Ectodermal cell (in vitro differentiated cells): ENCODE data around the gene ANKRD44.

ENCODE experiments used
- H3K27ac ChIP-seq: 2 replicates; pipeline ENCODE4 v1.7.0; 2013; ENCODE audit warnings: mild to moderate bottlenecking, low read depth, low read length; ENCODE audit not compliant: insufficient read depth, poor library complexity, severe bottlenecking
- H3K27me3 ChIP-seq: 2 replicates; pipeline ENCODE4 v1.7.0; 2013; ENCODE audit warnings: mild to moderate bottlenecking, low read length; ENCODE audit not compliant: insufficient read depth, control insufficient read depth, poor library complexity, severe bottlenecking
- H3K36me3 ChIP-seq: one replicate; pipeline ENCODE4 v1.7.0; 2013; ENCODE audit warnings: low read length; ENCODE audit not compliant: control insufficient read depth, insufficient read depth
- H3K4me1 ChIP-seq: one replicate; pipeline ENCODE4 v1.7.0; 2013; ENCODE audit warnings: low read length; ENCODE audit not compliant: control insufficient read depth, insufficient read depth
- H3K4me3 ChIP-seq: 2 replicates; pipeline ENCODE4 v1.7.0; 2013; ENCODE audit warnings: low read depth, low read length, control low read depth; ENCODE audit not compliant: insufficient read depth
- H3K9me3 ChIP-seq: 2 replicates; pipeline ENCODE4 v1.7.0; 2013; ENCODE audit warnings: mild to moderate bottlenecking, low read length, moderate library complexity; ENCODE audit not compliant: control insufficient read depth
- WGBS, 2 experiments: methylation state at CpG; one replicate each; pipeline ENCODE4 v1.1.7; 2013; ENCODE audit warnings: missing lambda C conversion rate in 2 of 2; 5-methylcytosine and 5-hydroxymethylcytosine counted together

Gene ANKRD44

DNA sequence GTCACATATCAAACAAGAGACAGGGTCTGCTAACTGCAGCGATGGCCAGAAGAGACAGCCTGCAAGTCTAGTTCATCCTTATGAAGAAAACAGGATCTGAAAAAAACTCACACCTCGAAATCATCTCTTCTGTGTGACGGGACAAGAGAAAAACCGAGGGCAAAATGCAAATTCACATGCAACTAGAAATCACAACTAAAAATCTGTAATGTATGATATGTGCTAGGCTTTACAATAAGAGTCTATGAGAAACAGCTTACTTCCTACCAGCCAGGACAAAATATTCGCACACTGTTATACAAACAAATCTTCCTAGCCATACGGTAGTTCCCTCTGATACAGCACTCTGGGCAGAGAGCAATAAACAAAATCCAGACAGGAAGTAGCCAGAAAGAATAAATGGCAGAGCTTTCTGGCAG lies 48.8 kb downstream of the ANKRD44 start:
- H3K9me3 ChIP-seq: no peaks in the 10 kb centered on the region
- WGBS, 2 experiments: 89 to 96% methylated on average over 5 of the region's 6 CpGs
- no peak overlapping the region for H3K4me3 ChIP-seq
- no peak overlapping the region for H3K27ac ChIP-seq
- H3K4me1 ChIP-seq: no peaks in the 10 kb centered on the region
- H3K36me3 ChIP-seq: no peaks in the 10 kb centered on the region
- H3K27me3 ChIP-seq: no peaks in the 10 kb centered on the region

DNA sequence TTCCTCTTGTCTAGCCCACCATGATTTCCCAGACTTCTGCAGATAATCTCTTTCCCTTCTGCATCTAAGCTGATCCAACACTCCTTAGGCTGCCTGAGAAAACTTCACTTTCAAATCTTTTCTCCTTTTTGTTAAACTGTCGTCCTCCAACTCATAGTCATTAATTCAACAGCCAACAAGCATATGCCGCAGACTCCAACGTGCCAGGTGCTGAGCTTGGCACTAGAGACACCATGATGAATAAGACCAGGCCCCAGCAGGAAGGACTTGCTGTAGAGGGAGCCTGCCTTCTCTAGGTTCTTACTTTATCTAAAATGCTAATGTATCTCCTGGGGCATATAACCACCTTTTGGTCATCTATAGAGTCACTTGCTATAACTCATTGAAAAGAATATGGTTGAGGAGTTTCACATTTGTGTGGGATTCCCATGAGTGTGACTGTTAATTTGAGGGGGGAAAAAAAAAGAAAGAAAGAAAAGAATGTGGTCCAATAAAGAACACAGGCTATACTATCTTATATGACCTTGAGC lies 51.0 kb downstream of the ANKRD44 start:
- 86 to 94% methylated on average over 3 of the region's 3 CpGs for WGBS, 2 experiments
- Histone ChIP-seq H3K4me3 (no peak overlapping the region), H3K27me3 (no peaks in the 10 kb centered on the region), H3K4me1 (peaks cover 12% of the 10 kb centered on the region), H3K36me3 (no peaks in the 10 kb centered on the region), H3K27ac (no peak overlapping the region), H3K9me3 (no peaks in the 10 kb centered on the region)

DNA sequence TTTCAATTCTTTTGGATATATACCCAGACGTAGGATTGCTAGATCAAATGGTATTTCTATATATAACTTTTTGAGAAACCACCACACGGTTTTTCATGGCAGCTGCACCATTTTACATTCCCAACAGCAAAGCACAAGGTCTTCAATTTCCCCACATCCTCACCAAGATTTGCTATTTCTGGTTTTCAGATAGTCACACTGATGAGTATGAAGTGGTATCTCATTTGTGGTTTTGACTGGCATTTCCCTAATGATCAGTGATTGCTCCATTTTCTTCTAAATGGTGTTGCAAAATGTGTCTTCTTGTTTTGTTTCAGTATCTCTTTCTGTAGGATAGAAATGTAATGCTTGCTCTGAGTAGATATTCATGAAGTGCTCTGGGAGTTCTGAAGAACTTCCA lies 52.0 kb downstream of the ANKRD44 start:
- Histone ChIP-seq H3K4me3 (no peak overlapping the region), H3K9me3 (no peaks in the 10 kb centered on the region), H3K27me3 (no peaks in the 10 kb centered on the region), H3K4me1 (peaks cover 12% of the 10 kb centered on the region), H3K36me3 (no peaks in the 10 kb centered on the region), H3K27ac (no peak overlapping the region)
- 100% methylated on average over 1 of the region's 2 CpGs for WGBS, 2 experiments

DNA sequence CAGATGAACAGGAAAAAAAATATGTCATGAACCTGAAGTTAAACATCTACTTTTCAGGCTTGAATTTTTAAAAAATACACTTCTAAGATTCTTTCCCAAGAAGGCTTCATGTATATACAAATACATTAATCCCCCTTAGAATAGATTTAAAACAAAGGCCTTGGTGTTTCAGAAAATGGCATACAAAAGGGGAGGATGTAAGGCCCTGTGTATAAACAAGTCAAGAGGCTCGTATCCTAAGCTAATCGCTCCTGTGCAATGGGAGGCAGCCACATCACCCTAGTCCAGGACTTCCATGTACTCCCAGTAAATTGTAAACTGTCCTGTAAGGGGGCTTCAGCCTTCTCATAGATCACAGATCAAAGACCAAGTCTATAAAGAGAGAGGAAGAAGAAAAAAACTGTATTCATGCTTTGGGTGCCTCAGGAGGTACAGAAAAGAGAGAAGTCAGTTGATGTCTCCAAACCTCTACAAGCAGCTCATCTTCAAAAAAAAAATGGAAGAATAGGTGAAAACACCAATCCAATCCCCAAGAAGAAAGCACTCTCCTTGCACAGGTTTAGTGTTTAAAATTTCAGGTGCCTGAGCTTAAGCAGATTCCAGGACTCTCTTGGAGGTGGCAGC lies 53.9 kb downstream of the ANKRD44 start:
- H3K4me3 ChIP-seq: no peak overlapping the region
- 84 to 90% methylated on average over 2 of the region's 2 CpGs for WGBS, 2 experiments
- H3K27me3 ChIP-seq: no peaks in the 10 kb centered on the region
- no peaks in the 10 kb centered on the region for H3K36me3 ChIP-seq
- no peaks in the 10 kb centered on the region for H3K9me3 ChIP-seq
- no peak overlapping the region for H3K27ac ChIP-seq
- H3K4me1 ChIP-seq: peaks cover 12% of the 10 kb centered on the region

DNA sequence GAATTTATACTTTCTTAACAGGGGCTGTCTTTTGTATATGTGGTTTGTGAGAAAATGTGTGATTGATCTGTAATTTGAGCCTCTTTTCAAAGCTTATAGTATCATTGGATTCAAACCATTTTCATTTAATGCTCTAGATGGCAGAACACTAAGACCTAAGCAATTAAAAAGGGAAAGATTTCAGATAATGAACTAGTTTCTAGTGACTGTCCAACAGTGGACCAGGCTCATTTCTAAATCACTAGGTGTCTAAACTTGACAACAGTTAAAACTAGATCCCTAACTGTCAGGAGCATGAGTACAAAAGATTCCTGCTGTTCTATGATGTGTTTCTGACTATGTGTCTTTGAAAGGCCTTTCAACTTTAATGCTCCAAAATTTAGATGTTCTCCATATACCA lies 54.6 kb downstream of the ANKRD44 start:
- Histone ChIP-seq H3K36me3 (no peaks in the 10 kb centered on the region), H3K27ac (no peak overlapping the region), H3K27me3 (no peaks in the 10 kb centered on the region), H3K4me1 (peaks cover 12% of the 10 kb centered on the region), H3K9me3 (no peaks in the 10 kb centered on the region), H3K4me3 (no peak overlapping the region)

DNA sequence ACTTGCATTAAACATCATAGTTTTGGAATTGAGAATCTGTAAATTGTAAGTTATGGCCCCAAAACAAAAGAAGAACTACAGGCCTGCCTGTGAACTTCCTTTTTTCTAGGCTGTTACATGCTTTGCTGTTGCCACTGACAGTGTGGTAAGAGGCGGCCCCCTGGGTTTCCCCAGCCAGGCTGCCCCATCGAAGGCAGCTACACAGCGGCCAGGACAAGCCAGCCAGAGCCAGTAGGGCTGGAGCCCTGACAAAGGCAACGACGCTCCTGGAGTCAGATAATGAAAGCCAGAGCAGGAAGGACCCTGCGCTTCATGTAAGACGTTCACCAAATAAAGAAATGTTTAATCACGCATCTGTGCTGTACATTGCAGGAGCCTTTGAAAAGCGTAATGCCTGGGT lies 55.0 kb downstream of the ANKRD44 start:
- no peak overlapping the region for H3K4me3 ChIP-seq
- H3K4me1 ChIP-seq: peaks cover 12% of the 10 kb centered on the region
- no peaks in the 10 kb centered on the region for H3K27me3 ChIP-seq
- H3K9me3 ChIP-seq: no peaks in the 10 kb centered on the region
- H3K36me3 ChIP-seq: no peaks in the 10 kb centered on the region
- no peak overlapping the region for H3K27ac ChIP-seq
- WGBS, 2 experiments: 48 to 53% methylated on average over 9 of the region's 9 CpGs

DNA sequence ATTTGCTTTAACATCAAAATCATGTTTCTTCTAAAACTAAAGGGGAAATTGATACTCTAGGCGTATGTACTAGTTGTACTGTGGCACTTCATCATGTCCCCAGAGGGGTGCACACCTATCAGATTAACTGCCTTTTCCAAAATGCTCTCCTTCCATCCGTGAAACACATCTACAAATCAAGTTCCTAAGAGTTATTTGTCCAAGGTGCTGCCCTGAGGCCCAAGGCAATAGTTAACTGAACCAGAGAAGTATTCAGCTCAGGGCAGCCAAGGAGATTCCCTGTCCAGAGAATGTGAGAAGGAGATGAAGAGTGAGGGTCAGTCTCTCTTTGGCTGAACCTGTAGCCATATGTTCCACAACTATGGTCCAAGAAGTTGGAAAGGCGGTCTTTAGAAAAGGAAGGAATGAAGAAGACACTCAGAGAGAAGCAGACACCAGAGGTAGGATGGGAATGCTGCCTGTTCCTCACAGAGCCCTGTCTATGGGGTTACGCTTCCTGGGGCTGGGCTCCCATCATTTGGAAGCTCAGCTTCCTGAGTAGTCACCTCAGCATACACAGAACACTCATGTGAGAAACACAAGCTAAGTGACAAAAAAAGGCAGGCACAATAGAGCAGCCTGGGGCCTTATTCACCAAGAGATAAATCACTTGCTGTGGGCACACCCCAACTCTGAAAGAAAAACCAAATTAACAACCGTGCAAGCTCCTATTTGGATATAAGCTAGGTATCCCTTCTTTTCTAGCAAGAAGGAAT lies 55.6 kb downstream of the ANKRD44 start:
- Histone ChIP-seq H3K27ac (no peak overlapping the region), H3K4me1 (peaks cover 12% of the 10 kb centered on the region), H3K9me3 (no peaks in the 10 kb centered on the region), H3K4me3 (no peak overlapping the region), H3K36me3 (no peaks in the 10 kb centered on the region), H3K27me3 (no peaks in the 10 kb centered on the region)
- 72 to 73% methylated on average over 5 of the region's 5 CpGs for WGBS, 2 experiments

DNA sequence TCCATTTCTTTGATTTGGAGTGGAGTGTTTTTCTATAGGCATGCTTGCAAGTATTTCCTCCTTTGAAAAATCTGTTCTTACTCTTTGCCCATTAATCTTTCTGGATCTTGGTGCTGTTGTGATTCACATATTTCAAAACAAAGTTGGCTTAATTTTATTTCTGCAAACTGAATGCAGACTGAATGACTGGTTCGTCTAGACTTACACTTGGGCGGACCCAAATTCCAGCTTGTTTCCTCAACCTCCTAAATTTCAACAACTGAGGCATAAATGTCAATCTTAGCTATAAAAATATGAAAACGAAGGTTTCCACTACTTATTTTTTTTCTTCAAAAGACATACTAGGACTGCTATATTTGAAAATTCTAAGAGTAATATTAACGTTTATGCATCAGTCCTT lies 59.0 kb downstream of the ANKRD44 start:
- WGBS, 2 experiments: 90 to 94% methylated on average over 2 to 3 of the region's 4 CpGs
- no peaks in the 10 kb centered on the region for H3K27me3 ChIP-seq
- no peaks in the 10 kb centered on the region for H3K9me3 ChIP-seq
- H3K27ac ChIP-seq: no peak overlapping the region
- no peak overlapping the region for H3K4me3 ChIP-seq
- peaks cover 12% of the 10 kb centered on the region for H3K4me1 ChIP-seq
- H3K36me3 ChIP-seq: no peaks in the 10 kb centered on the region

DNA sequence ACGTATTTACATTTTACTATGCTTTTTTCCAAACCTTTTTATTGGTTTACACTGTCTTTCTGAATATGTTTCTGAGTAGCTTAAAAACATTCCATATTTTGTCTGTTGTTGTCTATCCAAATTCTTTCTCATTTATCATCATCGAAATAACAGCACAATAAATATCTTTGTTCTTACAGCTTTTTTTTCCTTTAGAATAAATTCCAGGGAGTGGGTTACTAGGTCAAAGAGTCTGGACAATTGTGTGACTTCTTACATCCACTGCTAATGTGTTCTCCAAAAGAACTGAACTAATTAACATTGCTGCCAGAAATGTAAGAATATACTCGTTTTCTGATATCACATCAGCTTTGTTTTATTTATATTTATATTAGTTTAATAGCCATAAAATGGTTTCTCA lies 59.4 kb downstream of the ANKRD44 start:
- H3K36me3 ChIP-seq: no peaks in the 10 kb centered on the region
- H3K4me1 ChIP-seq: peaks cover 12% of the 10 kb centered on the region
- WGBS, 2 experiments: 88% methylated on average over 1 of the region's 3 CpGs; no CpG with 5 or more reads in 1 of the 2 experiments
- no peak overlapping the region for H3K27ac ChIP-seq
- no peak overlapping the region for H3K4me3 ChIP-seq
- no peaks in the 10 kb centered on the region for H3K27me3 ChIP-seq
- no peaks in the 10 kb centered on the region for H3K9me3 ChIP-seq

DNA sequence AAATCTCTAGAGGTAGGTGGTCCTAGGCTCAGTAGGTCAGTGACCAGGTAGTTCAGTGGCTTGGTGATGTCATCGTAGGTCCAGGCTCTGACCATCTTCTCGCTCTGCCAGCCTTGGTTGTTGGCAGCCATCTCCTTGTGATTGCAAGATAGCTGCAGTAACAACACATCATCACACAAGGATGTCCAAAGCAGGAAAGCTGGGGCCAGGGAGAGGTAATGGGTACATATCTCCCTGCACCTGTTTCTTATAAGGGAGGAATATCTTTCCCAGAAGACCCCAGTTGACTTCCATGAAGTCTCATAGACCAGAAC lies 60.5 kb downstream of the ANKRD44 start:
- no peaks in the 10 kb centered on the region for H3K9me3 ChIP-seq
- H3K36me3 ChIP-seq: no peaks in the 10 kb centered on the region
- 98 to 100% methylated on average over 2 of the region's 2 CpGs for WGBS, 2 experiments
- H3K27ac ChIP-seq: no peak overlapping the region
- no peaks in the 10 kb centered on the region for H3K27me3 ChIP-seq
- H3K4me3 ChIP-seq: no peak overlapping the region
- H3K4me1 ChIP-seq: peaks cover 4% of the 10 kb centered on the region
